ENCODE data around the gene MSL3.

The MSL3 gene

GRCh38 chrX:11757719-11758399 is at the start of gene MSL3:
Gene MSL3 (plus strand): TSS chrX:11758237. CDS start chrX:11758264, 27 bp downstream.
- DNase-seq (ENCODE audit: low spot score) = peak; percentile 57

GRCh38 chrX:11722304-11722703 is 35.7 kb upstream of the MSL3 start:
- DNase-seq (ENCODE audit: low spot score) = no peak

- peak; percentile 20 for DNase-seq (ENCODE audit: low spot score)
Observed at GRCh38 chrX:11724122-11725017, 33.7 kb upstream of the MSL3 start.

GRCh38 chrX:11725631-11726442 is 32.2 kb upstream of the MSL3 start:
- DNase-seq (ENCODE audit: low spot score) = no peak

GRCh38 chrX:11728556-11728955 is 29.5 kb upstream of the MSL3 start:
- no peak for DNase-seq (ENCODE audit: low spot score)

- DNase-seq (ENCODE audit: low spot score) = no peak
Observed at GRCh38 chrX:11733614-11734013, 24.4 kb upstream of the MSL3 start.

- no peak for DNase-seq (ENCODE audit: low spot score)
Observed at GRCh38 chrX:11739776-11740175, 18.3 kb upstream of the MSL3 start.

- no peak for DNase-seq (ENCODE audit: low spot score)
Observed at GRCh38 chrX:11740794-11741193, 17.2 kb upstream of the MSL3 start.

GRCh38 chrX:11741574-11741973 is 16.5 kb upstream of the MSL3 start:
- no peak for DNase-seq (ENCODE audit: low spot score)

- DNase-seq (ENCODE audit: low spot score) = no peak
Observed at GRCh38 chrX:11745881-11746280, 12.2 kb upstream of the MSL3 start.

GRCh38 chrX:11750046-11750445 is 8.0 kb upstream of the MSL3 start:
- DNase-seq (ENCODE audit: low spot score) = no peak

- no peak for DNase-seq (ENCODE audit: low spot score)
Observed at GRCh38 chrX:11750694-11751093, 7.3 kb upstream of the MSL3 start.

GRCh38 chrX:11751261-11751660 is 6.8 kb upstream of the MSL3 start:
- no peak for DNase-seq (ENCODE audit: low spot score)

GRCh38 chrX:11753668-11754067 is 4.4 kb upstream of the MSL3 start:
- DNase-seq (ENCODE audit: low spot score) = no peak

- no peak for DNase-seq (ENCODE audit: low spot score)
Observed at GRCh38 chrX:11754958-11755645, 2.9 kb upstream of the MSL3 start.

GRCh38 chrX:11755724-11756123 is 2.3 kb upstream of the MSL3 start:
- DNase-seq (ENCODE audit: low spot score) = no peak

GRCh38 chrX:11756354-11757318 is 1.4 kb upstream of the MSL3 start:
- no peak for DNase-seq (ENCODE audit: low spot score)

GRCh38 chrX:11757397-11757718 is 679 bp upstream of the MSL3 start:
- no peak for DNase-seq (ENCODE audit: low spot score)

- peak; percentile 69 for DNase-seq (ENCODE audit: low spot score)
Observed at GRCh38 chrX:11758400-11759171, 549 bp downstream of the MSL3 start.

- DNase-seq (ENCODE audit: low spot score) = no peak
Observed at GRCh38 chrX:11759172-11759460, 1.1 kb downstream of the MSL3 start.

All from SW480 (cell line).